Progenitor cell of endocrine pancreas (in vitro differentiated cells): ENCODE data around the gene RANBP3. TPM values are rescaled to one million over a fixed set of nuclear protein-coding genes. Genes with fewer than 3 reads are reported as not detected.

Experiments
- DNase-seq: peaks from one replicate; pipeline ENCODE4 v3.0.0; 2021; ENCODE audit warnings: low spot score; ENCODE audit not compliant: unreplicated experiment
- H3K27ac Mint-ChIP-seq: 2 replicates; pipeline ENCODE4 v1.8.0; 2021; ENCODE audit warnings: mild to moderate bottlenecking, moderate library complexity, mixed read lengths
- H3K27me3 Mint-ChIP-seq: 2 replicates; pipeline ENCODE4 v1.8.0; 2021; ENCODE audit warnings: mixed read lengths
- H3K36me3 Mint-ChIP-seq: 2 replicates; pipeline ENCODE4 v1.8.0; 2022; ENCODE audit warnings: mixed read lengths; ENCODE audit not compliant: insufficient read depth
- H3K4me1 Mint-ChIP-seq: 2 replicates; pipeline ENCODE4 v1.8.0; 2021; ENCODE audit warnings: low read depth, mixed read lengths
- H3K4me3 Mint-ChIP-seq: 2 replicates; pipeline ENCODE4 v1.8.0; 2021; ENCODE audit warnings: low read depth, mild to moderate bottlenecking, moderate library complexity, mixed read lengths
- H3K9me3 Mint-ChIP-seq: 2 replicates; pipeline ENCODE4 v1.8.0; 2021; ENCODE audit warnings: low read depth, mixed read lengths
- CTCF ChIP-seq: fragments of 200-600 bp; sonication (generic); IDR thresholded peaks from one replicate; pipeline ENCODE4 v1.5.0; 2021; ENCODE audit warnings: antibody characterized with exemption, mild to moderate bottlenecking; ENCODE audit not compliant: unreplicated experiment
- total RNA-seq: library from RNA; stranded (reverse); gene quantifications from 2 replicates; pipeline ENCODE4 v1.2.1, GENCODE V29; 2021

Gene RANBP3
- total RNA-seq, 1 donor from 2014 or later: 106 TPM

GRCh38 chr19:5905114-5905778 is 72.7 kb downstream of the RANBP3 start:
- H3K27me3 Mint-ChIP-seq: no peaks in the 10 kb centered on the region
- no peak for TF ChIP-seq CTCF
- peak overlapping the region; percentile 92 for H3K4me3 Mint-ChIP-seq

GRCh38 chr19:5904352-5905113 is 73.4 kb downstream of the RANBP3 start, which contains the start of gene VMAC:
Gene VMAC, plus strand, starts transcription at chr19:5904872. Its CDS starts 19 bp downstream, at chr19:5904891.
- TF ChIP-seq CTCF: no peak
- peak; percentile 100 for DNase-seq
- H3K4me3 Mint-ChIP-seq: peak within 1 kb of the TSS; percentile 92
- no peaks in the 10 kb centered on the region for H3K27me3 Mint-ChIP-seq
- peaks cover 7% of the 10 kb centered on the region for H3K4me1 Mint-ChIP-seq
- peak within 1 kb of the TSS; percentile 99 for H3K27ac Mint-ChIP-seq
- no peaks in the 10 kb centered on the region for H3K9me3 Mint-ChIP-seq
- peaks cover 4% of the 10 kb centered on the region for H3K36me3 Mint-ChIP-seq

More at GRCh38 chr19:5905114-5905778, 72.7 kb downstream of the RANBP3 start:
- no peak for DNase-seq
- H3K36me3 Mint-ChIP-seq: peaks cover 4% of the 10 kb centered on the region
- H3K9me3 Mint-ChIP-seq: no peaks in the 10 kb centered on the region
- peak overlapping the region; percentile 85 for H3K27ac Mint-ChIP-seq
- peaks cover 10% of the 10 kb centered on the region for H3K4me1 Mint-ChIP-seq

GRCh38 chr19:5903624-5904351 is 74.2 kb downstream of the RANBP3 start, which contains the start of gene NDUFA11:
Gene NDUFA11, minus strand, starts transcription at chr19:5903790. Its CDS starts 82 bp downstream, at chr19:5903708.
- Mint-ChIP-seq H3K27me3 (no peaks in the 10 kb centered on the region), H3K4me3 (peak within 1 kb of the TSS; percentile 92), H3K4me1 (peaks cover 6% of the 10 kb centered on the region), H3K9me3 (no peaks in the 10 kb centered on the region), H3K36me3 (peaks cover 4% of the 10 kb centered on the region), H3K27ac (peak within 1 kb of the TSS; percentile 99)
- DNase-seq: peak; percentile 95
- TF ChIP-seq CTCF: no peak

GRCh38 chr19:5903056-5903623 is 74.8 kb downstream of the RANBP3 start:
- Mint-ChIP-seq H3K36me3 (peaks cover 4% of the 10 kb centered on the region), H3K4me3 (peak overlapping the region; percentile 92), H3K27ac (peak overlapping the region; percentile 99), H3K4me1 (peaks cover 6% of the 10 kb centered on the region), H3K9me3 (no peaks in the 10 kb centered on the region), H3K27me3 (no peaks in the 10 kb centered on the region)
- DNase-seq: no peak
- no peak for TF ChIP-seq CTCF
